GM19452 (cell line): ENCODE data around the gene WIF1.

Source experiments
- ATAC-seq: cut with Tn5 transposase; IDR thresholded peaks from one replicate; pipeline ENCODE4 v1.9.1; 2021; ENCODE audit not compliant: unreplicated experiment

Gene WIF1

GRCh38 chr12:65023485-65023884 lies 97.6 kb downstream of the WIF1 start:
- ATAC-seq = no peak

- no peak for ATAC-seq
Measured at GRCh38 chr12:65022960-65023359, 98.1 kb downstream of the WIF1 start.

- ATAC-seq = no peak
Measured at GRCh38 chr12:65022421-65022820, 98.7 kb downstream of the WIF1 start.

GRCh38 chr12:65019696-65020234 lies 101.3 kb downstream of the WIF1 start:
- no peak for ATAC-seq

- ATAC-seq = no peak
Measured at GRCh38 chr12:65016881-65017650, 104.0 kb downstream of the WIF1 start.

- no peak for ATAC-seq
Measured at GRCh38 chr12:65015850-65016249, 105.3 kb downstream of the WIF1 start.

- no peak for ATAC-seq
Measured at GRCh38 chr12:65014504-65015271, 106.4 kb downstream of the WIF1 start.

GRCh38 chr12:65010437-65010836 lies 110.7 kb downstream of the WIF1 start:
- ATAC-seq = no peak

- no peak for ATAC-seq
Measured at GRCh38 chr12:65005716-65006115, 115.4 kb downstream of the WIF1 start.

- ATAC-seq = no peak
Measured at GRCh38 chr12:65004270-65004669, 116.8 kb downstream of the WIF1 start.
